ENCODE measurements around the gene AIRE.
"Not testable (repeated sequence)": the region's sequence is repeated elsewhere in the genome, so short reads cannot be mapped to it uniquely, and the experiment has no call there.

AIRE gene

DNA sequence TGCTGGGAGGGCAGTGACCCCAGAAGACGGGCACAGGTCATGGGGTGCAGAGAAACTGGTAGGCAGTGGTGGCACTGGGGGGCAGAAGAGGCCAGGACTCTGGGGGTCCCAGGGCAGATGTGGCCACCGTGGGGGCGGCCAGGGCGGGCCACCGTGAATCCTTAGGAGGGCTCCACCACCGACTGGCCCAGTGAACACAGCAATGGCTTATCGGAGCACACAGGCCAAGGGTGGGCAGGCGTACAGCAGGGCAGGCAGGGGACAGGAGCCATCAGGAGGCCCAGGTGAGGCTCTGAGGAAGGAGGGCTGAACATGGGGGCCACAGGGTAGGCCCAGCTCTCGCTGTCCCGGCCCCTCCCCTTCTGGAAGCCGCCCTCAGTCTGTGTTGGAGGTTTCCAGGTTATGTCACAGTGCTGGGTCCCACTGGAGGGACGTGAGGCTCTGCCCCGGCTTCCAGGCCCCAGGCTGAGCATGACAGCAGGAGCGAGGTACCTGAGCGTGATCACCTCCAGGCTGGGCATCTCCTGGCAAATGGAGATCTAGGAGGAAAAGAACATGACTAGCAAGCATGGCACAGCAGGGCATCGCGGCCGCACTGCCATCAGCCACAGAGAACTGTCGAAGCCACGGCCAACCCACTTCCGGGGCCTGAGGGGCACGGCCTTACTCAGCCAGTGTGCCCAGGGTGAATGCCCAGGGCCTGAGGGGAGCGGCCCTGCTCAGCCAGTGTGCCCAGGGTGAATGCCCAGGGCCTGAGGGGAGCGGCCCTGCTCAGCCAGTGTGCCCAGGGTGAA, 49.8 kb downstream of the AIRE start:
- H3K4me3 ChIP-seq (replicated peaks; ENCODE audit: low read depth, low read length), result no peak overlapping the region
- TF ChIP-seq, protein P1, sequence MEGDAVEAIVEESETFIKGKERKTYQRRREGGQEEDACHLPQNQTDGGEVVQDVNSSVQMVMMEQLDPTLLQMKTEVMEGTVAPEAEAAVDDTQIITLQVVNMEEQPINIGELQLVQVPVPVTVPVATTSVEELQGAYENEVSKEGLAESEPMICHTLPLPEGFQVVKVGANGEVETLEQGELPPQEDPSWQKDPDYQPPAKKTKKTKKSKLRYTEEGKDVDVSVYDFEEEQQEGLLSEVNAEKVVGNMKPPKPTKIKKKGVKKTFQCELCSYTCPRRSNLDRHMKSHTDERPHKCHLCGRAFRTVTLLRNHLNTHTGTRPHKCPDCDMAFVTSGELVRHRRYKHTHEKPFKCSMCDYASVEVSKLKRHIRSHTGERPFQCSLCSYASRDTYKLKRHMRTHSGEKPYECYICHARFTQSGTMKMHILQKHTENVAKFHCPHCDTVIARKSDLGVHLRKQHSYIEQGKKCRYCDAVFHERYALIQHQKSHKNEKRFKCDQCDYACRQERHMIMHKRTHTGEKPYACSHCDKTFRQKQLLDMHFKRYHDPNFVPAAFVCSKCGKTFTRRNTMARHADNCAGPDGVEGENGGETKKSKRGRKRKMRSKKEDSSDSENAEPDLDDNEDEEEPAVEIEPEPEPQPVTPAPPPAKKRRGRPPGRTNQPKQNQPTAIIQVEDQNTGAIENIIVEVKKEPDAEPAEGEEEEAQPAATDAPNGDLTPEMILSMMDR (IDR thresholded peaks at IDR 0.05; ENCODE audit: low read depth, low read length, missing control alignments), result no peak

DNA sequence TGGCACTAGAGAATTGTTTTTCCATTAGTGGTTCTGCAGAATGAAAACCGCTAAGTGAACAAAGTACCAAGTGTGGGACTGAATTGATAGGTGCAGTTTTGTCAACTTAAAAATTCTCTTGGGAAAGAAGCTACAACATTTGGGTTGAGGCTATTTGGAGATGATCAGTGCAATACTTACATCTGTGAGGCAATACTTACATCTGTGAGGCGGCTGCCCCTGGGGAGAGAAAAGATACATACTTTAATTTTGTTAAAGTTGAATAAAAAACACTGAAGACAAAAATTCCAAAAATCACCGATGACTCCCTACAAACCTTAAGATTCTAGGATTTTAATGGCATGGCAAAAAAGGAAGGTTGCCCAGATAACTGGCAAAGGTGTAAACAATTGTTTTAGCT, 51.8 kb downstream of the AIRE start:
- H3K4me3 ChIP-seq (replicated peaks; ENCODE audit: low read depth, low read length), result no peak overlapping the region
- TF ChIP-seq, protein P1 (IDR thresholded peaks at IDR 0.05; ENCODE audit: low read depth, low read length, missing control alignments), result no peak
- DNase-seq (ENCODE audit: extremely low read depth, low read depth), result no peak

More for the DNA sequence above, 49.8 kb downstream of the AIRE start:
- DNase-seq (ENCODE audit: extremely low read depth, low read depth), result no peak

DNA sequence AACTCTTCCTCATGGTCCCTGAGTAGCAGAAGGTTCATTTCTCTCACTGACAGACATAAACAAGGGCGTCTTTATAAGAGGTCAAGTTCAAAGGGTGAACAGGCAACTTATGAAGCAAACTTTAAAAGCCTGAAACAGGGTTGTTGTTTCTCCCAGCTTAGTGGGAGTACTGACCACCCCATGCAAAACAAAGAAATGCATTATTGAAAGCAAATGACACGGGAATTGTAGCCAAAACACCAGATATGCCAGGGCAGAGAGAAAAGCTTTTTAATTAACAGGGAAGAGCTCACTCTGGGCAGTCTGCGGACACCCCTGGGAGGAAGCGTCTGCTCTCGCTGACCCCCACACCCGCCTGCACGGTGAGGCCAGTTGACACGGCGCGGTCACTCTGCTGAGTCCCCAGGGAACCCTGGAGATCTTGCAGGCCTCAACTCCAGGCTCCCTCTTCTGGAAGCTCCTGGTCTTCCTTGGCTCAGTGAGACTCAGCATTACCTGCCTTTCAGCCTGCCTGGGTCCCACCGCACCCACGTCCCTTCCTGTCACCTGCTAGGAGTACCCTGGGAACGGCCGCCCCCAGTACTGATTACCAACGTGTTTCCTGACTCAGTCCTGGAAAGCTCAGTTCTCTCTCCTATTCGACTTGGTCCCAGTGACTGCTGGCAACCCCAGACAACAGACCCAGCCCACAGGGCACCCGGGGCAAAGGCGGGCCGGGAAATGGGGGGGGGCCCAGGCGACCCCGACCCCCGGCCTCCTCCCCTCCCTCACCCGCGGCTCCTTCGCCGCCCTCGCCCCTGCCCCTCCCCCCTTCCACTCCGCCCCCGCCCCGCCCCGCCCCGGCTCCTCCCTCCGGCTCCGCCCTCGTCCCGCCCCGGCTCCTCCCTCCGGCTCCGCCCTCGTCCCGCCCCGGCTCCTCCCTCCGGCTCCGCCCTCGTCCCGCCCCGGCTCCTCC, 52.5 kb downstream of the AIRE start:
- peak overlapping the region; percentile 32 for H3K4me3 ChIP-seq (replicated peaks; ENCODE audit: low read depth, low read length)
- peak; percentile 19 for DNase-seq (ENCODE audit: extremely low read depth, low read depth)
- TF ChIP-seq, protein P1 (IDR thresholded peaks at IDR 0.05; ENCODE audit: low read depth, low read length, missing control alignments), result no peak

DNA sequence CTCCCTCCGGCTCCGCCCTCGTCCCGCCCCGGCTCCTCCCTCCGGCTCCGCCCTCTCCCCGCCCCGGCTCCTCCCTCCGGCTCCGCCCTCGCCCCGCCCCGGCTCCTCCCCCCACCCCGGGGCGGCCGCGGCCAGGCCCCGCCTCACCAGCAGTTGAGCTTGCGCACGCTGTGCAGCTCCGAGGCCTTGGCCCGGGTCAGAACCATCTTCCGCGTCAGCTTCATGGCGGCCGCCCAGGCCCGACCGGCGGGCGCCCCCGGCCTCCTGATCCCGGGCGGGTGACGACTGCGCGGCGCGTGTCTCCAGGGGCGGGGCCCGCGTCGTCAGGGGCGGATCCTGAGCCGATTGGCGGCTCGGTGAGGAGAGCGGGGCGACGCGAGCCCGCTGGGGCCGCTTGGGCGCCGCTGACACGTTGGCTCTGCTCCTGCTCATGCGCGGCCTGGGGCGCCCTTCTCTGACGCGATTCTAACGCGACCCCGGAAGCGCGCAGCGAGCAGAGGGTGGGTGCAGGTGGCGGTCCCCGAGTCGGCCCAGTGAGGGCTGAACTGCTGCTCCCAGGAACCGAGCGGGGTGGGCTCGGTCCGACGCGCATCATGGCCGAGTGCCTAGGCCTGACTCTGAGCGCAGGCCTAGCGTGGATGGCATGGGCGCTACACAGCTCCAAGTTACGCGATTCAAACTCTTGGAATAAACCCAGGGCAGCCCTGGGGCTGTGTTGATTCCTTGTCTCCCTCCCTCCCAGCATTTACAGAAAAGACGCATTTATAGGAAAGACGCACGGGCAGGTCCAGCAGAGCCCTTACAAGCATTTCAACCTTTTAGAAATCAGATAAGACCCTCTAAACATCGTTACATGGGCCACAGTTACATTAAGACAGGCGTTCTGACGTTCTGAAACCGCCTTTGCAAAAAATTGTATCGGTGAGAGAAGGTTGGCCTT, 53.6 kb downstream of the AIRE start, which contains the start of gene CFAP410:
CFAP410 (minus strand) TSS at position 420 of the 940 bp plus-strand sequence; CDS start at position 224, 196 bp downstream.
- peak within 1 kb of the TSS; percentile 80 for H3K4me3 ChIP-seq (replicated peaks; ENCODE audit: low read depth, low read length)
- DNase-seq (ENCODE audit: extremely low read depth, low read depth), result peak; percentile 77
- TF ChIP-seq, protein P1 (IDR thresholded peaks at IDR 0.05; ENCODE audit: low read depth, low read length, missing control alignments), result no peak

DNA sequence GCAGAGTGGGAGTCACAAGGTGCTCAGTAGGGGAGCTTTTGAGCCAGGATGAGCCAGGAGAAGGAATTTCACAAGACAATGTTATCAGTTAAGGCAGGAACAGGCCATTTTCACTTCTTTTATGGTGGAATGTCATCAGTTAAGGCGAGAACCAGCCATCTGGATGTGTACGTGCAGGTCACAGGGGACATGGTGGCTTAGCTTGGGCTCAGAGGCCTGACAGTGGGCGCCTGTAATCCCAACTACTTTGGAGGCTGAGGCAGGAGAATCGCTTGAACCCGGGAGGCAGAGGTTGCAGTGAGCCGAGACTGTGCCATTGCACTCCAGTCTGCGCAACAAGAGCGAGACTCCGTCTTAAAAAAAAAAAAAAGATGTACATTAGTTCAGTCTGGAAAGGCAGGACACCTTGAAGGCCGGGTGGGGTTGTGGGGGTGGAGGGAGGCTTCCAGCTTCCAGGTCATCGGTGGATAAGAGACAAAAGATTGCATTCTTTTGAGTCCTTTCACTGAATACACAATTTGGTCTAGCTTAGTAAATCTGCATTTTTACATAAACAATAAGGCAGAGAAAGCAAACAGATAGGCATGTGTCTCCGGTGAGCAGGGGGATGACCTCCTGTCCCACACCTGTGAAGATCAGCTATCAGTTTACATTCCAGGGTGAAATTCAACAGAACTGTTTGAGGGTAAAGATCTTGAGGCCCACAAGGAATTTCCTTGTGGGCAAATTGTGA, 56.2 kb downstream of the AIRE start:
- not testable (repeated sequence) for H3K4me3 ChIP-seq (replicated peaks; ENCODE audit: low read depth, low read length); DNase-seq (ENCODE audit: extremely low read depth, low read depth)

DNA sequence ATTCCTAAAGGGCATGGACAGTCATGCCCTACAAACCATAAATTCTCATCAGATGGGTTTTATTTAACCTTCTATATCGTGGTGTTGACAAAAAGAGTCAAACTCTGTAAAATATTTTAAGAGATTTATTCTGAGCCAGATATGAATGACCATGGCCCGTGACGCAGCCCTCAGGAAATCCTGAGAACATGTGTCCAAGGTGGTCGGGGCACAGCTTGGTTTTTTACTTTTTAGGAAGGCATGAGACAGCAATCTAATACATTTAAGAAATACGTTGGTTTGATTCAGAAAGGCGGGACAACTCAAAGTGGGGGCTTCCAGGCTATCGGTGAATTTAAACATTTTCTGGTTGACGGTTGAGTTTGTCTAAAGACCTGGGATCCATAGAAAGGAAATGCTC, 57.3 kb downstream of the AIRE start:
- not testable (repeated sequence) for DNase-seq (ENCODE audit: extremely low read depth, low read depth)

More for the DNA sequence above, 57.3 kb downstream of the AIRE start:
- H3K4me3 ChIP-seq (replicated peaks; ENCODE audit: low read depth, low read length), result not testable (repeated sequence)
